Uterus (tissue), 2 donors: ENCODE data around the gene DLGAP1.

Experiments used
- POLR2A ChIP-seq, 2 donors: fragments of 450-650 bp; IDR thresholded peaks; one replicate each; pipeline ENCODE4 v1.6.1; 2016; ENCODE audit warnings: antibody characterized with exemption in 2 of 2, mild to moderate bottlenecking in 1 of 2, moderate library complexity in 1 of 2
- TF ChIP-seq, protein P1 (sequence below), 4 experiments: fragments of 200-600 bp in 2 of 4; fragments of 450-650 bp in 2 of 4; sonication (generic) in 2 of 4; IDR thresholded peaks; one replicate each; pipeline ENCODE4 v1.5.1; 2016 to 2019; ENCODE audit warnings: antibody characterized with exemption in 4 of 4, mild to moderate bottlenecking in 2 of 4, moderate library complexity in 1 of 4

- TF ChIP-seq, protein P1, sequence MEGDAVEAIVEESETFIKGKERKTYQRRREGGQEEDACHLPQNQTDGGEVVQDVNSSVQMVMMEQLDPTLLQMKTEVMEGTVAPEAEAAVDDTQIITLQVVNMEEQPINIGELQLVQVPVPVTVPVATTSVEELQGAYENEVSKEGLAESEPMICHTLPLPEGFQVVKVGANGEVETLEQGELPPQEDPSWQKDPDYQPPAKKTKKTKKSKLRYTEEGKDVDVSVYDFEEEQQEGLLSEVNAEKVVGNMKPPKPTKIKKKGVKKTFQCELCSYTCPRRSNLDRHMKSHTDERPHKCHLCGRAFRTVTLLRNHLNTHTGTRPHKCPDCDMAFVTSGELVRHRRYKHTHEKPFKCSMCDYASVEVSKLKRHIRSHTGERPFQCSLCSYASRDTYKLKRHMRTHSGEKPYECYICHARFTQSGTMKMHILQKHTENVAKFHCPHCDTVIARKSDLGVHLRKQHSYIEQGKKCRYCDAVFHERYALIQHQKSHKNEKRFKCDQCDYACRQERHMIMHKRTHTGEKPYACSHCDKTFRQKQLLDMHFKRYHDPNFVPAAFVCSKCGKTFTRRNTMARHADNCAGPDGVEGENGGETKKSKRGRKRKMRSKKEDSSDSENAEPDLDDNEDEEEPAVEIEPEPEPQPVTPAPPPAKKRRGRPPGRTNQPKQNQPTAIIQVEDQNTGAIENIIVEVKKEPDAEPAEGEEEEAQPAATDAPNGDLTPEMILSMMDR (IDR thresholded peaks at IDR 0.05), result no peak
- no peak for TF ChIP-seq POLR2A (IDR thresholded peaks at IDR 0.05)
Measured at GRCh38 chr18:3960977-3961376, 494.1 kb downstream of the DLGAP1 start.
